ENCODE results near the gene CHI3L2. TPM values are rescaled to one million over a fixed set of nuclear protein-coding genes. Genes with fewer than 3 reads are reported as not detected.

Gene CHI3L2
- total and polyA plus RNA-seq, 10 of the 15 experiments (the other 5 are each of a cell fraction or from before 2014, with no cell fraction given), result 37.1 to 508 (median 98.3) TPM

DNA sequence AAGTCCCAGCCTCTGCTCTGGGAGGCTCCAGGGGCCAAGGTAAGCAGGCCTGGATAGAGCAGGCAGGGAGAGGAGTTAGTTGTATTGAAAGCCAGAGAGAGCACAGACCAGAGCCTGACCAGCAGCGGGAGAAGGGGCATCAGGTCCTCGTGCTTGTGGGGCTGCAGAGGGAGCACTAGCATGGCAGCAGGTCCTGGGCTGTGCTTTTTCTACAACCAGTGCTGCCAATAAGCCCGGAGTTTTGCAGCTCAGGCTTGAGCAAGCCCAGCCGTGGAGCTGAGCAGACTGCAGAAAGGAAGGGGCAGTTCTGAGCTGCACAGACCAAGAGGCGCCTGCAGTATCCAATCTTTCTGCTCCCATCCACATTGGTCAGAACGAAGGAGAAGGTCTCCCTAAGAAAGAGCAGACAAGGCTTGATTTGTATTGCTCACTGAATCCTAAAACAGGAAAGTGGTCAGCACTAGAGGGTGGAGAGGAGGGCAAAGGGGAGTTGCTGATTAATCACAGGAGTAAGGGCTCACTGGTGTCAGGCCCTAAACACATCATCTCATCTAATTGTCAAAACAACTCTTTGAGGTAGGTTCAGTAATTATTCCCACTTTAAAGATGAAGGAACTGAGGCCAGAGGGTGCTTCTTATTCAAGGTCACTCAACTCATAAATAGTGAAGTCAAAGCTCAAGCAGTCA is 29.8 kb upstream of the CHI3L2 start (continued):
- TF ChIP-seq ZNF687 (IDR thresholded peaks at IDR 0.05) (peak; percentile 56; the same call in 1 of the 2 replicates), IKZF2 (IDR thresholded peaks at IDR 0.05) (no peak), HDAC2 (IDR thresholded peaks at IDR 0.05) (no peak), POLR2AphosphoS2 (IDR thresholded peaks at IDR 0.05; ENCODE audit: low read depth, low read length) (no peak; the same call in 1 of the 2 replicates), ATF3 (IDR thresholded peaks at IDR 0.05; ENCODE audit: borderline replicate concordance, extremely low read depth, low read depth, low read length) (no peak), BCLAF1 (IDR thresholded peaks at IDR 0.05) (no peak), HDAC6 (IDR thresholded peaks at IDR 0.05; ENCODE audit: unreplicated experiment) (no peak), SIN3A (IDR thresholded peaks at IDR 0.05; ENCODE audit: low read depth, low read length) (no peak)
- TF ChIP-seq, protein P1, sequence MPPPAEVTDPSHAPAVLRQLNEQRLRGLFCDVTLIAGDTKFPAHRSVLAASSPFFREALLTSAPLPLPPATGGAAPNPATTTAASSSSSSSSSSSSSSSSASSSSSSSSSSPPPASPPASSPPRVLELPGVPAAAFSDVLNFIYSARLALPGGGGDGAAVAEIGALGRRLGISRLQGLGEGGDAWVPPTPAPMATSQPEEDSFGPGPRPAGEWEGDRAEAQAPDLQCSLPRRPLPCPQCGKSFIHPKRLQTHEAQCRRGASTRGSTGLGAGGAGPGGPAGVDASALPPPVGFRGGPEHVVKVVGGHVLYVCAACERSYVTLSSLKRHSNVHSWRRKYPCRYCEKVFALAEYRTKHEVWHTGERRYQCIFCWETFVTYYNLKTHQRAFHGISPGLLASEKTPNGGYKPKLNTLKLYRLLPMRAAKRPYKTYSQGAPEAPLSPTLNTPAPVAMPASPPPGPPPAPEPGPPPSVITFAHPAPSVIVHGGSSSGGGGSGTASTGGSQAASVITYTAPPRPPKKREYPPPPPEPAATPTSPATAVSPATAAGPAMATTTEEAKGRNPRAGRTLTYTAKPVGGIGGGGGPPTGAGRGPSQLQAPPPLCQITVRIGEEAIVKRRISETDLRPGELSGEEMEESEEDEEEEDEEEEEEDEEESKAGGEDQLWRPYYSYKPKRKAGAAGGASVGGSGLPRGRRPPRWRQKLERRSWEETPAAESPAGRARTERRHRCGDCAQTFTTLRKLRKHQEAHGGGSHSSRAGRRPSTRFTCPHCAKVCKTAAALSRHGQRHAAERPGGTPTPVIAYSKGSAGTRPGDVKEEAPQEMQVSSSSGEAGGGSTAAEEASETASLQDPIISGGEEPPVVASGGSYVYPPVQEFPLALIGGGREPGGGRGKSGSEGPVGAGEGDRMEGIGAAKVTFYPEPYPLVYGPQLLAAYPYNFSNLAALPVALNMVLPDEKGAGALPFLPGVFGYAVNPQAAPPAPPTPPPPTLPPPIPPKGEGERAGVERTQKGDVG (CRISPR knock-in tag; IDR thresholded peaks at IDR 0.05), result no peak
- TF ChIP-seq, protein P2, sequence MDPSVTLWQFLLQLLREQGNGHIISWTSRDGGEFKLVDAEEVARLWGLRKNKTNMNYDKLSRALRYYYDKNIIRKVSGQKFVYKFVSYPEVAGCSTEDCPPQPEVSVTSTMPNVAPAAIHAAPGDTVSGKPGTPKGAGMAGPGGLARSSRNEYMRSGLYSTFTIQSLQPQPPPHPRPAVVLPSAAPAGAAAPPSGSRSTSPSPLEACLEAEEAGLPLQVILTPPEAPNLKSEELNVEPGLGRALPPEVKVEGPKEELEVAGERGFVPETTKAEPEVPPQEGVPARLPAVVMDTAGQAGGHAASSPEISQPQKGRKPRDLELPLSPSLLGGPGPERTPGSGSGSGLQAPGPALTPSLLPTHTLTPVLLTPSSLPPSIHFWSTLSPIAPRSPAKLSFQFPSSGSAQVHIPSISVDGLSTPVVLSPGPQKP (IDR thresholded peaks at IDR 0.05; ENCODE audit: low read depth, low read length), result no peak

Data from GM12878 (cell line).